Testis (tissue), 2 donors: ENCODE measurements around the gene TMEM182.

ENCODE experiments used
- CTCF ChIP-seq, 3 experiments: fragments of 450-650 bp in 2 of 3; fragments of 200-600 bp in 1 of 3; sonication (generic) in 1 of 3; IDR thresholded peaks; one replicate each; pipeline ENCODE4 v1.5.1; 2016 to 2019; ENCODE audit warnings: antibody characterized with exemption in 3 of 3, mild to moderate bottlenecking in 2 of 3, moderate library complexity in 1 of 3
- POLR2A ChIP-seq: fragments of 450-650 bp; IDR thresholded peaks from one replicate; pipeline ENCODE4 v1.6.1; 2017; ENCODE audit warnings: antibody characterized with exemption, mild to moderate bottlenecking, moderate library complexity

GRCh38 chr2:102758439-102758838 is 3.4 kb upstream of the TMEM182 start:
- TF ChIP-seq CTCF (IDR thresholded peaks at IDR 0.05) (no peak), POLR2A (no peak)
